ENCODE results near the gene MCC.

GRCh38 chr5:113085084-113085414 lies 403.2 kb downstream of the MCC start:
- no peak for TF ChIP-seq POLR2A (IDR thresholded peaks at IDR 0.05)
- TF ChIP-seq CTCF (IDR thresholded peaks at IDR 0.05): no peak

Data from uterus (tissue), 2 donors.